Ectodermal cell (in vitro differentiated cells): ENCODE data around the gene TAF5.
"Not testable (repeated sequence)": the region's sequence is repeated elsewhere in the genome, so short reads cannot be mapped to it uniquely, and the experiment has no call there.

Source experiments
- H3K27ac ChIP-seq: 2 replicates; pipeline ENCODE4 v1.7.0; 2013; ENCODE audit warnings: mild to moderate bottlenecking, low read depth, low read length; ENCODE audit not compliant: insufficient read depth, poor library complexity, severe bottlenecking
- H3K27me3 ChIP-seq: 2 replicates; pipeline ENCODE4 v1.7.0; 2013; ENCODE audit warnings: mild to moderate bottlenecking, low read length; ENCODE audit not compliant: insufficient read depth, control insufficient read depth, poor library complexity, severe bottlenecking
- H3K36me3 ChIP-seq: one replicate; pipeline ENCODE4 v1.7.0; 2013; ENCODE audit warnings: low read length; ENCODE audit not compliant: control insufficient read depth, insufficient read depth
- H3K4me1 ChIP-seq: one replicate; pipeline ENCODE4 v1.7.0; 2013; ENCODE audit warnings: low read length; ENCODE audit not compliant: control insufficient read depth, insufficient read depth
- H3K4me3 ChIP-seq: 2 replicates; pipeline ENCODE4 v1.7.0; 2013; ENCODE audit warnings: low read depth, low read length, control low read depth; ENCODE audit not compliant: insufficient read depth
- H3K9me3 ChIP-seq: 2 replicates; pipeline ENCODE4 v1.7.0; 2013; ENCODE audit warnings: mild to moderate bottlenecking, low read length, moderate library complexity; ENCODE audit not compliant: control insufficient read depth
- WGBS, 2 experiments: methylation state at CpG; one replicate each; pipeline ENCODE4 v1.1.7; 2013; ENCODE audit warnings: missing lambda C conversion rate in 2 of 2; 5-methylcytosine and 5-hydroxymethylcytosine counted together

Gene TAF5

GRCh38 chr10:103396789-103397087, 29.0 kb downstream of the TAF5 start:
- no peaks in the 10 kb centered on the region for H3K9me3 ChIP-seq
- peaks cover 22% of the 10 kb centered on the region for H3K36me3 ChIP-seq
- H3K27ac ChIP-seq = no peak overlapping the region
- peak overlapping the region; percentile 86 for H3K4me3 ChIP-seq
- WGBS, 2 experiments = 0 to 1% methylated on average over 8 of the region's 8 CpGs
- H3K4me1 ChIP-seq = peaks cover 10% of the 10 kb centered on the region
- H3K27me3 ChIP-seq = no peaks in the 10 kb centered on the region

GRCh38 chr10:103397191-103397825, 29.5 kb downstream of the TAF5 start:
- Histone ChIP-seq H3K27me3 (no peaks in the 10 kb centered on the region), H3K4me1 (peaks cover 10% of the 10 kb centered on the region), H3K9me3 (no peaks in the 10 kb centered on the region), H3K27ac (no peak overlapping the region), H3K36me3 (peaks cover 22% of the 10 kb centered on the region), H3K4me3 (peak overlapping the region; percentile 86)
- WGBS, 2 experiments = 78 to 82% methylated on average over 19 of the region's 19 CpGs

- Histone ChIP-seq H3K4me3 (no peak overlapping the region), H3K27me3 (no peaks in the 10 kb centered on the region), H3K4me1 (no peaks in the 10 kb centered on the region), H3K36me3 (peaks cover 69% of the 10 kb centered on the region), H3K9me3 (no peaks in the 10 kb centered on the region), H3K27ac (no peak overlapping the region)
- WGBS, 2 experiments = 96% methylated on average over 2 of the region's 2 CpGs
These were observed 45.8 kb downstream of the TAF5 start for GRCh38 chr10:103413564-103413963.

GRCh38 chr10:103415581-103415980, 47.8 kb downstream of the TAF5 start:
- 96 to 97% methylated on average over 8 of the region's 8 CpGs for WGBS, 2 experiments
- Histone ChIP-seq H3K4me3 (no peak overlapping the region), H3K36me3 (peaks cover 77% of the 10 kb centered on the region), H3K4me1 (no peaks in the 10 kb centered on the region), H3K9me3 (no peaks in the 10 kb centered on the region), H3K27ac (no peak overlapping the region), H3K27me3 (no peaks in the 10 kb centered on the region)

- 91% methylated on average over 7 of the region's 8 CpGs for WGBS, 2 experiments
- Histone ChIP-seq H3K27ac (no peak overlapping the region), H3K27me3 (no peaks in the 10 kb centered on the region), H3K4me1 (no peaks in the 10 kb centered on the region), H3K36me3 (peaks cover 79% of the 10 kb centered on the region), H3K9me3 (no peaks in the 10 kb centered on the region), H3K4me3 (no peak overlapping the region)
These were observed 48.8 kb downstream of the TAF5 start for GRCh38 chr10:103416436-103417147.

- not testable (repeated sequence) for H3K27me3 ChIP-seq, H3K27ac ChIP-seq, H3K4me1 ChIP-seq, H3K4me3 ChIP-seq, H3K9me3 ChIP-seq
- H3K36me3 ChIP-seq = peaks cover 79% of the 10 kb centered on the region
- WGBS, 2 experiments = 90 to 96% methylated on average over 5 of the region's 5 CpGs
These were observed 49.3 kb downstream of the TAF5 start for GRCh38 chr10:103417148-103417469.

- WGBS, 2 experiments = 95 to 96% methylated on average over 5 of the region's 5 CpGs
- Histone ChIP-seq H3K27ac (no peak overlapping the region), H3K36me3 (peaks cover 81% of the 10 kb centered on the region), H3K27me3 (no peaks in the 10 kb centered on the region), H3K9me3 (no peaks in the 10 kb centered on the region), H3K4me1 (no peaks in the 10 kb centered on the region), H3K4me3 (no peak overlapping the region)
These were observed 49.8 kb downstream of the TAF5 start for GRCh38 chr10:103417601-103418000.

GRCh38 chr10:103419101-103419500, 51.3 kb downstream of the TAF5 start:
- Histone ChIP-seq H3K4me3 (no peak overlapping the region), H3K9me3 (no peaks in the 10 kb centered on the region), H3K36me3 (peaks cover 81% of the 10 kb centered on the region), H3K27ac (no peak overlapping the region), H3K4me1 (no peaks in the 10 kb centered on the region), H3K27me3 (no peaks in the 10 kb centered on the region)
- WGBS, 2 experiments = 95 to 96% methylated on average over 4 of the region's 4 CpGs

- H3K36me3 ChIP-seq = peaks cover 63% of the 10 kb centered on the region
- H3K9me3 ChIP-seq = no peaks in the 10 kb centered on the region
- no peak overlapping the region for H3K27ac ChIP-seq
- 92 to 93% methylated on average over 5 of the region's 5 CpGs for WGBS, 2 experiments
- H3K4me1 ChIP-seq = no peaks in the 10 kb centered on the region
- no peaks in the 10 kb centered on the region for H3K27me3 ChIP-seq
- H3K4me3 ChIP-seq = no peak overlapping the region
These were observed 56.0 kb downstream of the TAF5 start for GRCh38 chr10:103423748-103424147.

- no peak overlapping the region for H3K4me3 ChIP-seq
- no peaks in the 10 kb centered on the region for H3K9me3 ChIP-seq
- peaks cover 55% of the 10 kb centered on the region for H3K36me3 ChIP-seq
- H3K27me3 ChIP-seq = no peaks in the 10 kb centered on the region
- WGBS, 2 experiments = 91 to 93% methylated on average over 9 of the region's 9 CpGs
- H3K27ac ChIP-seq = no peak overlapping the region
- no peaks in the 10 kb centered on the region for H3K4me1 ChIP-seq
These were observed 60.1 kb downstream of the TAF5 start for GRCh38 chr10:103427866-103428265.
